Skeletal muscle tissue (tissue), 4 donors: ENCODE data around the gene RHO. TPM values are rescaled to one million over a fixed set of nuclear protein-coding genes. Genes with fewer than 3 reads are reported as not detected.
"Not testable (repeated sequence)": the region's sequence is repeated elsewhere in the genome, so short reads cannot be mapped to it uniquely, and the experiment has no call there.

Experiments used
- H3K27ac ChIP-seq: one replicate; pipeline ENCODE4 v1.7.0; 2013; ENCODE audit warnings: mild to moderate bottlenecking, low read depth, low read length, inconsistent platforms
- H3K27me3 ChIP-seq, 3 donors: one replicate each; pipeline ENCODE4 v1.7.0; 2013; ENCODE audit warnings: low read length in 3 of 3; ENCODE audit not compliant: control insufficient read depth in 3 of 3, insufficient read depth in 3 of 3
- H3K36me3 ChIP-seq, 3 donors: one replicate each; pipeline ENCODE4 v1.7.0; 2013; ENCODE audit warnings: low read length in 3 of 3; ENCODE audit not compliant: control insufficient read depth in 3 of 3, insufficient read depth in 3 of 3
- H3K4me1 ChIP-seq, 3 donors: one replicate each; pipeline ENCODE4 v1.7.0; 2013; ENCODE audit warnings: low read length in 3 of 3, mild to moderate bottlenecking in 3 of 3; ENCODE audit not compliant: control insufficient read depth in 3 of 3, insufficient read depth in 3 of 3
- H3K4me3 ChIP-seq, 3 donors: one replicate each; pipeline ENCODE4 v1.7.0; 2013; ENCODE audit warnings: low read length in 3 of 3
- H3K9ac ChIP-seq, 3 donors: one replicate each; pipeline ENCODE4 v1.7.0; 2013; ENCODE audit warnings: low read length in 3 of 3, mild to moderate bottlenecking in 3 of 3, moderate library complexity in 2 of 3, low read depth in 1 of 3
- H3K9me3 ChIP-seq, 3 donors: one replicate each; pipeline ENCODE4 v1.7.0; 2013; ENCODE audit warnings: low read length in 3 of 3; ENCODE audit not compliant: control insufficient read depth in 3 of 3
- total RNA-seq: library from RNA; depleted of rRNA; stranded (reverse); fragments of >200 nt; gene quantifications from one replicate; pipeline ENCODE4 v1.2.3, GENCODE V29; 2014
- donor health status: Osteomylitis.

The RHO gene
- total RNA-seq, 1 donor from 2014 or later = not detected

GRCh38 chr3:129535075-129535474 lies 6.6 kb downstream of the RHO start:
- Histone ChIP-seq H3K9ac (no peak overlapping the region), H3K27me3 (no peaks in the 10 kb centered on the region), H3K4me3 (no peak overlapping the region), H3K36me3 (no peaks in the 10 kb centered on the region), H3K27ac (no peak overlapping the region), H3K4me1 (peaks cover 0 to 4% (median under 1%) of the 10 kb centered on the region in 3 donors), H3K9me3 (no peaks in the 10 kb centered on the region)

GRCh38 chr3:129536374-129536667 lies 7.9 kb downstream of the RHO start:
- H3K9me3 ChIP-seq = no peaks in the 10 kb centered on the region
- H3K4me3 ChIP-seq = no peak overlapping the region
- H3K27ac ChIP-seq = no peak overlapping the region
- H3K36me3 ChIP-seq = no peaks in the 10 kb centered on the region
- H3K27me3 ChIP-seq = no peaks in the 10 kb centered on the region
- no peak overlapping the region for H3K9ac ChIP-seq
- H3K4me1 ChIP-seq = peaks cover 0 to 2% (median 0%) of the 10 kb centered on the region in 3 donors

GRCh38 chr3:129536804-129537203 lies 8.4 kb downstream of the RHO start:
- Histone ChIP-seq H3K4me1 (peaks cover 0 to 2% (median 0%) of the 10 kb centered on the region in 3 donors), H3K27me3 (no peaks in the 10 kb centered on the region), H3K9me3 (no peaks in the 10 kb centered on the region), H3K36me3 (no peaks in the 10 kb centered on the region), H3K9ac (no peak overlapping the region), H3K4me3 (no peak overlapping the region), H3K27ac (no peak overlapping the region)

GRCh38 chr3:129539206-129539605 lies 10.8 kb downstream of the RHO start:
- peaks cover 0 to 2% (median 0%) of the 10 kb centered on the region in 3 donors for H3K4me1 ChIP-seq

GRCh38 chr3:129540776-129541516 lies 12.5 kb downstream of the RHO start:
- no peaks in the 10 kb centered on the region for H3K36me3 ChIP-seq
- H3K27ac ChIP-seq = no peak overlapping the region
- H3K9ac ChIP-seq = no peak overlapping the region
- H3K4me1 ChIP-seq = peaks cover 0 to 2% (median 0%) of the 10 kb centered on the region in 3 donors
- no peak overlapping the region for H3K4me3 ChIP-seq
- H3K9me3 ChIP-seq = no peaks in the 10 kb centered on the region
- H3K27me3 ChIP-seq = no peaks in the 10 kb centered on the region

More at GRCh38 chr3:129539206-129539605, 10.8 kb downstream of the RHO start:
- H3K9me3 ChIP-seq = no peaks in the 10 kb centered on the region
- H3K27me3 ChIP-seq = no peaks in the 10 kb centered on the region
- no peak overlapping the region for H3K4me3 ChIP-seq
- no peak overlapping the region for H3K27ac ChIP-seq
- H3K9ac ChIP-seq = no peak overlapping the region
- no peaks in the 10 kb centered on the region for H3K36me3 ChIP-seq

- Histone ChIP-seq H3K4me1 (peaks cover 0 to 2% (median 0%) of the 10 kb centered on the region in 3 donors), H3K9ac (no peak overlapping the region), H3K27me3 (no peaks in the 10 kb centered on the region), H3K4me3 (no peak overlapping the region), H3K27ac (no peak overlapping the region), H3K9me3 (no peaks in the 10 kb centered on the region), H3K36me3 (no peaks in the 10 kb centered on the region)
Observed at GRCh38 chr3:129542747-129543146, 14.3 kb downstream of the RHO start.

GRCh38 chr3:129543156-129543790 lies 14.8 kb downstream of the RHO start, which contains the start of gene H1-8:
TSS of gene H1-8 (plus strand) at chr3:129543175. CDS start at chr3:129543219, 44 bp downstream.
- H3K27ac ChIP-seq = no peak within 1 kb of the TSS
- no peaks in the 10 kb centered on the region for H3K9me3 ChIP-seq
- no peak within 1 kb of the TSS for H3K4me3 ChIP-seq
- H3K4me1 ChIP-seq = peaks cover 0 to 2% (median 0%) of the 10 kb centered on the region in 3 donors
- no peaks in the 10 kb centered on the region for H3K27me3 ChIP-seq
- H3K36me3 ChIP-seq = no peaks in the 10 kb centered on the region
- no peak within 1 kb of the TSS for H3K9ac ChIP-seq

GRCh38 chr3:129543999-129544398 lies 15.6 kb downstream of the RHO start:
- Histone ChIP-seq H3K9ac (no peak overlapping the region), H3K27ac (no peak overlapping the region), H3K4me3 (no peak overlapping the region), H3K4me1 (peaks cover 0 to 2% (median 0%) of the 10 kb centered on the region in 3 donors), H3K36me3 (no peaks in the 10 kb centered on the region), H3K27me3 (no peaks in the 10 kb centered on the region), H3K9me3 (no peaks in the 10 kb centered on the region)

GRCh38 chr3:129545951-129546350 lies 17.5 kb downstream of the RHO start:
- H3K36me3 ChIP-seq, H3K9ac ChIP-seq, H3K4me3 ChIP-seq, H3K27ac ChIP-seq, H3K27me3 ChIP-seq, H3K9me3 ChIP-seq, H3K4me1 ChIP-seq: not testable (repeated sequence)

- Histone ChIP-seq H3K4me1 (peaks cover 0 to 1% (median under 1%) of the 10 kb centered on the region in 3 donors), H3K9me3 (no peaks in the 10 kb centered on the region)
Observed at GRCh38 chr3:129547241-129547640, 18.8 kb downstream of the RHO start.

More at GRCh38 chr3:129547241-129547640, 18.8 kb downstream of the RHO start:
- H3K27me3 ChIP-seq = no peaks in the 10 kb centered on the region
- no peak overlapping the region for H3K27ac ChIP-seq
- H3K36me3 ChIP-seq = no peaks in the 10 kb centered on the region
- no peak overlapping the region for H3K9ac ChIP-seq
- H3K4me3 ChIP-seq = no peak overlapping the region
